ENCODE measurements around the gene RMDN2. TPM values are rescaled to one million over a fixed set of nuclear protein-coding genes. Genes with fewer than 3 reads are reported as not detected.

RMDN2 gene
- total RNA-seq, 1 experiment from 2014 or later: 4.4 TPM

- Histone ChIP-seq H3K4me3 (ENCODE audit: low read depth in 2 of 2, low read length in 2 of 2) (no peak overlapping the region), H3K27ac (ENCODE audit: low read length) (no peak overlapping the region), H3K4me1 (ENCODE audit: control insufficient read depth, insufficient read depth, low read length) (no peaks in the 10 kb centered on the region), H3K27me3 (ENCODE audit: control insufficient read depth, insufficient read depth, low read length) (peaks cover 8% of the 10 kb centered on the region), H3K9me3 (ENCODE audit: control insufficient read depth, insufficient read depth, low read depth, low read length) (no peaks in the 10 kb centered on the region), H3K36me3 (ENCODE audit: control insufficient read depth, insufficient read depth, low read length) (no peaks in the 10 kb centered on the region)
- CTCF ChIA-PET: no interaction called here
- POLR2A ChIA-PET: no interaction called here
- in situ Hi-C loops (cut with HindIII; ENCODE audit: low pct_unique_long_range_greater_than_20kb, low sequenced_read_pairs): no loop called here
- BruUV-seq (replicated peaks): no TSS peak
- TF ChIP-seq TCF7L2 (IDR thresholded peaks at IDR 0.05; ENCODE audit: low read depth, low read length) (no peak), REST (IDR thresholded peaks at IDR 0.05; ENCODE audit: insufficient read depth in 1 of 2, low read depth in 2 of 2, low read length in 1 of 2) (no peak), SIN3A (IDR thresholded peaks at IDR 0.05; ENCODE audit: borderline replicate concordance, insufficient read depth, low read depth, low read length) (no peak), POLR2AphosphoS5 (IDR thresholded peaks at IDR 0.05; ENCODE audit: low read depth, low read length) (no peak), CTCF (IDR thresholded peaks at IDR 0.05) (no peak)
- ATAC-seq (no peak), DNase-seq (ENCODE audit: low read depth, low spot score) (no peak)
- intact Hi-C loops (cut with micrococcal nuclease; ENCODE audit: unreplicated experiment): no loop called here
These were observed 33.1 kb upstream of the RMDN2 start for GRCh38 chr2:37891846-37892435.

- H3K27ac ChIP-seq (ENCODE audit: low read length): no peak overlapping the region
- intact Hi-C loops (cut with micrococcal nuclease; ENCODE audit: unreplicated experiment) (no loop called here), in situ Hi-C loops (cut with HindIII; ENCODE audit: low pct_unique_long_range_greater_than_20kb, low sequenced_read_pairs) (no loop called here)
- H3K4me1 ChIP-seq (ENCODE audit: control insufficient read depth, insufficient read depth, low read length): no peaks in the 10 kb centered on the region
- no peaks in the 10 kb centered on the region for H3K36me3 ChIP-seq (ENCODE audit: control insufficient read depth, insufficient read depth, low read length)
- peaks cover 8% of the 10 kb centered on the region for H3K27me3 ChIP-seq (ENCODE audit: control insufficient read depth, insufficient read depth, low read length)
- CTCF ChIA-PET: no interaction called here
- POLR2A ChIA-PET: no interaction called here
- H3K4me3 ChIP-seq (ENCODE audit: low read depth in 2 of 2, low read length in 2 of 2): no peak overlapping the region
- no peak for DNase-seq (ENCODE audit: low read depth, low spot score)
- no peak for TF ChIP-seq SIN3A (IDR thresholded peaks at IDR 0.05; ENCODE audit: borderline replicate concordance, insufficient read depth, low read depth, low read length)
- TF ChIP-seq POLR2AphosphoS5 (IDR thresholded peaks at IDR 0.05; ENCODE audit: low read depth, low read length): no peak
- TF ChIP-seq CTCF (IDR thresholded peaks at IDR 0.05): no peak
- no peak for TF ChIP-seq TCF7L2 (IDR thresholded peaks at IDR 0.05; ENCODE audit: low read depth, low read length)
- TF ChIP-seq REST (IDR thresholded peaks at IDR 0.05; ENCODE audit: insufficient read depth in 1 of 2, low read depth in 2 of 2, low read length in 1 of 2): no peak
- H3K9me3 ChIP-seq (ENCODE audit: control insufficient read depth, insufficient read depth, low read depth, low read length): no peaks in the 10 kb centered on the region
- no peak for ATAC-seq
- no TSS peak for BruUV-seq (replicated peaks)
These were observed 32.5 kb upstream of the RMDN2 start for GRCh38 chr2:37892436-37893114.
